HFFc6 (cell line): ENCODE results near the gene PDE6D. TPM values are rescaled to one million over a fixed set of nuclear protein-coding genes. Genes with fewer than 3 reads are reported as not detected.
"Not testable (repeated sequence)": the region's sequence is repeated elsewhere in the genome, so short reads cannot be mapped to it uniquely, and the experiment has no call there.

Experiments used
- DNase-seq: peaks from one replicate; pipeline ENCODE4 v3.0.0-alpha.2; 2018
- H3K27ac Mint-ChIP-seq: 2 replicates; pipeline ENCODE4 v1.8.0; 2020; ENCODE audit warnings: mild to moderate bottlenecking, mixed read lengths
- H3K27me3 Mint-ChIP-seq: 2 replicates; pipeline ENCODE4 v1.8.0; 2021; ENCODE audit warnings: mild to moderate bottlenecking, moderate library complexity, mixed read lengths; ENCODE audit not compliant: insufficient read depth
- H3K36me3 Mint-ChIP-seq: 2 replicates; pipeline ENCODE4 v1.8.0; 2021; ENCODE audit warnings: low read depth, mixed read lengths
- H3K4me1 Mint-ChIP-seq: 2 replicates; pipeline ENCODE4 v1.8.0; 2020; ENCODE audit warnings: low read depth, mixed read lengths
- H3K4me3 Mint-ChIP-seq: 2 replicates; pipeline ENCODE4 v1.8.0; 2020; ENCODE audit warnings: mild to moderate bottlenecking, moderate library complexity, mixed read lengths
- H3K9me3 Mint-ChIP-seq: 2 replicates; pipeline ENCODE4 v1.8.0; 2020; ENCODE audit warnings: mild to moderate bottlenecking, mixed read lengths
- CTCF ChIP-seq: fragments of 200-600 bp; sonication (generic); IDR thresholded peaks from 2 replicates; pipeline ENCODE4 v1.5.0; 2021; ENCODE audit warnings: antibody characterized with exemption, mild to moderate bottlenecking
- total RNA-seq, 6 experiments: library from RNA; stranded (reverse); fragmentation: NEBNext Ultra II Directional; extraction: Animal tissue kit (Norgen Biotek cat#: 25700); gene quantifications; 2 replicates in 1 of 6; 3 replicates in 5 of 6; pipeline ENCODE4 v1.2.3, GENCODE V29; 2021

PDE6D gene
- total RNA-seq, 6 experiments from 2014 or later: 20.1 to 24.7 (median 22.4) TPM

DNA sequence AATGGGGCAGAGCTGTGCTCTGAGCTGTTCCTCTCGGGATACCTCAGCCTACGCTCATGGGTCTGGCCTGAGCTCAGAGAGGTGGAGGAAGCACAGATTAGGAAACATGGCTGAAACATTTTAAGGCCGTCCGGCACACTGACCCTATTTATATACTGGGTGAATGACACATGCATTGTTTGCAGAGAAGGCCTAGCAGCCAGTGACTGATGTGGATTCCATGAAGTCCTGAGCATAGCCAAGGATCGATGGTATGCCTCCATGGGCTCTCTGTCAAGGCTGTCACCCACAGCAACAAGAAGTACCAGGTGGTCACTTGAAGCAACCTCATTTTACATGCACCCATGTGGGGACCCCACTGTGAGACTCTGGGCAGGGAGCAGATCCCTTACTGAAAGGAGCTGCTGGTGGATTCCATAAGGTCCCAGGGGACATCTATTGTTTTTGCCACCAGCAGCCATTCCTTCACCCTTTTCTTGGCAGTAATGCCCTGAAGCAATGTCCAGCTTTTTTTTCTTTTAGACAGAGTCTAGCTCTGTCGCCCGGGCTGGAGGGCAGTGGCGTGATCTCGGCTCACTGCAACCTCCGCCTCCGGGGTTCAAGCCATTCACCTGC is 64.3 kb downstream of the PDE6D start:
- H3K9me3 Mint-ChIP-seq: no peaks in the 10 kb centered on the region
- DNase-seq: peak; percentile 51
- TF ChIP-seq CTCF: no peak
- peaks cover 6% of the 10 kb centered on the region for H3K27me3 Mint-ChIP-seq
- peaks cover 17% of the 10 kb centered on the region for H3K36me3 Mint-ChIP-seq
- H3K4me1 Mint-ChIP-seq: peaks cover 56% of the 10 kb centered on the region
- H3K27ac Mint-ChIP-seq: peak overlapping the region; percentile 87
- peak overlapping the region; percentile 68; the same call in 1 of the 2 replicates for H3K4me3 Mint-ChIP-seq

DNA sequence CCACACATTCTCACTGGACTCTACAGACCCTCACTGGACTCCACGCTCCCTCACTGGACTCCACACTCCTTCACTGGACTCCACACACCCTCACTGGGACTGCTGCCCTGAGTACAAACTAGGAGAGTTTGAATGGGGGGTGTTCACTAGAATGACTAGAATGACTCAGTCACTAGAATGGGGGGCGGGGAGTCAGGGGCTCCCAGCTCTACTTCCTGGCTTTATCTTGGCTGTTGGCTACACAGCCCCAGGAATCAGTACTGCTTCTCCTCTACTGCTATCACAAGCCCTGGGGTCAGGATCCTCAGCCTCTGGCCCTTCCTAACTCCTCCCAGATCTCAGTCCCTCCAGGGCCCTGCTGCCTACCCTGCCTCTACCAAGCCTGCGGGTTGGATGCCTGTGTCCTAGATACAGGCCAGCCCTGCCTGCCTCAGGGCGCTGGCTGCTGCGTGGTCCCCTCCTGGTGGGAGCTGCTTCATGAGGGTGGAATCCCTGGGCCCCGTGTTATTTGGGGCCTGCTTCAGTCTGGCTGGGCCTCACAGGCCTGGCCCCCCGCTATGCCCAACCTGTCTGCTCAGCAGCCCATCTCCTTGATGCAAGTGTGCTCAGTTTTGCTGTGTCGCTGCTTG is 65.0 kb downstream of the PDE6D start:
- DNase-seq: no peak
- Mint-ChIP-seq H3K27me3 (peaks cover 6% of the 10 kb centered on the region), H3K27ac (peak overlapping the region; percentile 87), H3K4me1 (peaks cover 63% of the 10 kb centered on the region), H3K9me3 (no peaks in the 10 kb centered on the region), H3K4me3 (peak overlapping the region; percentile 68), H3K36me3 (peaks cover 24% of the 10 kb centered on the region)
- no peak for TF ChIP-seq CTCF

DNA sequence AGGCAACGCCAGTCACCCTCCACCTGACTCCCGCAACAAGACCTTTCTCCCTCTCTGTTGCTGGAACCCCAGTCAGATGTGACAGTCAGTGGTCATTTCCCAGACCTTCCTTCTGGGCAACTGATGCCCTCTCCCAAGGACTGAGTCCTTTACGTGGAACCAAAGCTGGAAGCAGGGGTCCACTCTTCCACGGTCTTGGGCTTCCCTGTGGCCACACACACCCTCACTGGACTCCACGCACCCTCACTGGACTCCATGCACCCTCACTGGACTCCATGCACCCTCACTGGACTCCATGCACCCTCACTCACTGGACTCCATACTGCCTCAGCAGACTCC is 65.6 kb downstream of the PDE6D start:
- H3K9me3 Mint-ChIP-seq: no peaks in the 10 kb centered on the region
- no peak for DNase-seq
- H3K4me1 Mint-ChIP-seq: peaks cover 65% of the 10 kb centered on the region
- peak overlapping the region; percentile 87 for H3K27ac Mint-ChIP-seq
- TF ChIP-seq CTCF: peak; percentile 43
- H3K4me3 Mint-ChIP-seq: peak overlapping the region; percentile 68
- H3K36me3 Mint-ChIP-seq: peaks cover 28% of the 10 kb centered on the region
- peaks cover 6% of the 10 kb centered on the region for H3K27me3 Mint-ChIP-seq

GRCh38 chr2:231714639-231715498 is 66.2 kb downstream of the PDE6D start:
- no peaks in the 10 kb centered on the region for H3K9me3 Mint-ChIP-seq
- DNase-seq: no peak
- H3K36me3 Mint-ChIP-seq: peaks cover 28% of the 10 kb centered on the region
- peak; percentile 98 for TF ChIP-seq CTCF
- H3K4me1 Mint-ChIP-seq: peaks cover 65% of the 10 kb centered on the region
- no peak overlapping the region; the same call in 1 of the 2 replicates for H3K4me3 Mint-ChIP-seq
- peak overlapping the region; percentile 87 for H3K27ac Mint-ChIP-seq
- peaks cover 6% of the 10 kb centered on the region for H3K27me3 Mint-ChIP-seq

- peak; percentile 98 for TF ChIP-seq CTCF
- no peaks in the 10 kb centered on the region for H3K9me3 Mint-ChIP-seq
- peaks cover 6% of the 10 kb centered on the region for H3K27me3 Mint-ChIP-seq
- peak overlapping the region; percentile 27; the same call in 1 of the 2 replicates for H3K4me3 Mint-ChIP-seq
- peaks cover 65% of the 10 kb centered on the region for H3K4me1 Mint-ChIP-seq
- H3K27ac Mint-ChIP-seq: peak overlapping the region; percentile 86
- H3K36me3 Mint-ChIP-seq: peaks cover 28% of the 10 kb centered on the region
- peak; percentile 74 for DNase-seq
Measured at GRCh38 chr2:231713730-231714638, 67.1 kb downstream of the PDE6D start.

GRCh38 chr2:231713406-231713729 is 67.7 kb downstream of the PDE6D start:
- not testable (repeated sequence) for H3K9me3 Mint-ChIP-seq, H3K27me3 Mint-ChIP-seq, DNase-seq
- Mint-ChIP-seq H3K4me1 (peaks cover 65% of the 10 kb centered on the region), H3K27ac (peak overlapping the region; percentile 86), H3K4me3 (peak overlapping the region; percentile 27; the same call in 1 of the 2 replicates), H3K36me3 (peaks cover 31% of the 10 kb centered on the region)

DNA sequence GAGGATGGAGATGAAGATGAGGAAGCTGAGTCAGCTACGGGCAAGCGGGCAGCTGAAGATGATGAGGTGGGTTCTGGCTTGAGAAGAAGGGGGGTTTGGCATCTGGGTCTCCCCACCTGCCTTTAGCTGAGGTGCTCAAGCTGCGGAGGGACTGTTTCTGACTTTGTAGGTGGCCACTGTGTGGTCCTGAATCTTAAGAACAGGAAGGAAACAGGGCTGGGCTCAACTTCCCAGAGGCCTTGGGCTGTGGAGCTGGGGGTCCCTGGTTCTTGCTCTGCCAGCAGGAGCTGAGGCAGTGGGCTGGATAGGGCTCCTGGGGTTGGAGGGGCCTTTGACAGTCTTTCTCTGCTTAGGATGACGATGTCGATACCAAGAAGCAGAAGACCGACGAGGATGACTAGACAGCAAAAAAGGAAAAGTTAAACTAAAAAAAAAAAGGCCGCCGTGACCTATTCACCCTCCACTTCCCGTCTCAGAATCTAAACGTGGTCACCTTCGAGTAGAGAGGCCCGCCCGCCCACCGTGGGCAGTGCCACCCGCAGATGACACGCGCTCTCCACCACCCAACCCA is 68.5 kb downstream of the PDE6D start:
- H3K27ac Mint-ChIP-seq: peak overlapping the region; percentile 81
- not testable (repeated sequence) for DNase-seq, H3K9me3 Mint-ChIP-seq, H3K27me3 Mint-ChIP-seq
- peak overlapping the region; percentile 88 for H3K4me3 Mint-ChIP-seq
- H3K4me1 Mint-ChIP-seq: peaks cover 57% of the 10 kb centered on the region
- peaks cover 33% of the 10 kb centered on the region for H3K36me3 Mint-ChIP-seq
